ENCODE data around the gene VEGFB.
"Not testable (repeated sequence)": the region's sequence is repeated elsewhere in the genome, so short reads cannot be mapped to it uniquely, and the experiment has no call there.

VEGFB gene

GRCh38 chr11:64245797-64246620, 11.6 kb downstream of the VEGFB start:
- in situ Hi-C loops (cut with MboI; ENCODE audit: low sequenced_read_pairs): no loop called here

- in situ Hi-C loops (cut with MboI; ENCODE audit: low sequenced_read_pairs): not testable (repeated sequence)
These were observed 12.2 kb downstream of the VEGFB start for GRCh38 chr11:64246621-64246870.

- in situ Hi-C loops (cut with MboI; ENCODE audit: low sequenced_read_pairs): no loop called here
These were observed 12.7 kb downstream of the VEGFB start, which contains the start of gene PPP1R14B for GRCh38 chr11:64246871-64247728. Gene PPP1R14B, minus strand, starts transcription at chr11:64246943. Its CDS starts 270 bp downstream, at chr11:64246673.

- in situ Hi-C loops (cut with MboI; ENCODE audit: low sequenced_read_pairs): no loop called here
These were observed 13.5 kb downstream of the VEGFB start for GRCh38 chr11:64247729-64248531.

- in situ Hi-C loops (cut with MboI; ENCODE audit: low sequenced_read_pairs): no loop called here
These were observed 14.2 kb downstream of the VEGFB start for GRCh38 chr11:64248578-64248977.

GRCh38 chr11:64249038-64249437, 14.7 kb downstream of the VEGFB start:
- in situ Hi-C loops (cut with MboI; ENCODE audit: low sequenced_read_pairs): no loop called here

- in situ Hi-C loops (cut with MboI; ENCODE audit: low sequenced_read_pairs): no loop called here
These were observed 15.4 kb downstream of the VEGFB start for GRCh38 chr11:64249563-64250414.

GRCh38 chr11:64250415-64251015, 16.1 kb downstream of the VEGFB start:
- in situ Hi-C loops (cut with MboI; ENCODE audit: low sequenced_read_pairs): no loop called here

- in situ Hi-C loops (cut with MboI; ENCODE audit: low sequenced_read_pairs): no loop called here
These were observed 16.8 kb downstream of the VEGFB start, which contains the start of gene PLCB3 for GRCh38 chr11:64251016-64251752. Gene PLCB3, plus strand, starts transcription at chr11:64251530. Its CDS starts 120 bp downstream, at chr11:64251650.

GRCh38 chr11:64251753-64252002, 17.3 kb downstream of the VEGFB start:
- in situ Hi-C loops (cut with MboI; ENCODE audit: low sequenced_read_pairs): no loop called here

GRCh38 chr11:64252003-64252872, 17.9 kb downstream of the VEGFB start:
- in situ Hi-C loops (cut with MboI; ENCODE audit: low sequenced_read_pairs): no loop called here

GRCh38 chr11:64253043-64253442, 18.7 kb downstream of the VEGFB start:
- in situ Hi-C loops (cut with MboI; ENCODE audit: low sequenced_read_pairs): no loop called here

- in situ Hi-C loops (cut with MboI; ENCODE audit: low sequenced_read_pairs): no loop called here
These were observed 19.1 kb downstream of the VEGFB start for GRCh38 chr11:64253481-64253880.

GRCh38 chr11:64254326-64254725, 19.9 kb downstream of the VEGFB start:
- in situ Hi-C loops (cut with MboI; ENCODE audit: low sequenced_read_pairs): no loop called here

GRCh38 chr11:64255135-64256128, 21.0 kb downstream of the VEGFB start:
- in situ Hi-C loops (cut with MboI; ENCODE audit: low sequenced_read_pairs): no loop called here

- in situ Hi-C loops (cut with MboI; ENCODE audit: low sequenced_read_pairs): no loop called here
These were observed 21.9 kb downstream of the VEGFB start for GRCh38 chr11:64256300-64256699.

- in situ Hi-C loops (cut with MboI; ENCODE audit: low sequenced_read_pairs): no loop called here
These were observed 24.0 kb downstream of the VEGFB start for GRCh38 chr11:64258356-64258755.

All from HL-60/S4 treated with retinoic acid at 250 ng/mL for 4 days and 3 days (cell line).